PC-9 (cell line): ENCODE data around the gene SLC35F6. TPM values are rescaled to one million over a fixed set of nuclear protein-coding genes. Genes with fewer than 3 reads are reported as not detected.

ENCODE experiments used
- BruUV-seq: library from RNA; stranded (reverse); fragments of 400-500 nt; replicated peaks from 2 replicates; lab custom pipeline; 2021; lab: Mats Ljungman, UMichigan
- CTCF ChIA-PET: fragments of 300-600 bp; sonication (Branson Sonifier 250); formaldehyde crosslinking; loops from one replicate; lab custom pipeline; 2022; ENCODE audit warnings: antibody characterized with exemption; lab: Charles Lee
- POLR2A ChIA-PET: fragments of 300-600 bp; sonication (Branson Sonifier 250); formaldehyde crosslinking; loops from one replicate; lab custom pipeline; 2022; ENCODE audit warnings: antibody characterized with exemption; ENCODE audit not compliant: unreplicated experiment; lab: Charles Lee
- DNase-seq, 2 experiments: peaks; one replicate each; pipeline versions ENCODE4 v3.0.0 to v3.0.0-alpha.2; 2015 to 2022; ENCODE audit warnings: mixed read lengths in 1 of 2
- H2AFZ ChIP-seq: fragments of 200-600 bp; sonication (generic); 2 replicates; pipeline ENCODE4 v1.8.1; 2017; ENCODE audit warnings: antibody characterized with exemption
- H3F3A ChIP-seq: fragments of 200-600 bp; sonication (generic); 2 replicates; pipeline ENCODE4 v1.8.1; 2017; ENCODE audit warnings: antibody characterized with exemption, mild to moderate bottlenecking, low read depth; ENCODE audit not compliant: insufficient read depth
- H3K27ac ChIP-seq: fragments of 200-600 bp; sonication (generic); 2 replicates; pipeline ENCODE4 v1.6.1; 2016; ENCODE audit warnings: mixed run types
- H3K27me3 ChIP-seq: fragments of 200-600 bp; sonication (generic); 2 replicates; pipeline ENCODE4 v1.6.1; 2016; ENCODE audit warnings: low read depth, mixed run types; ENCODE audit not compliant: insufficient read depth
- H3K36me3 ChIP-seq: fragments of 200-600 bp; sonication (generic); 2 replicates; pipeline ENCODE4 v1.6.1; 2016; ENCODE audit warnings: low read depth, mixed run types
- H3K4me1 ChIP-seq: fragments of 200-600 bp; sonication (generic); replicated peaks from 2 replicates; pipeline ENCODE4 v1.6.1; 2016; ENCODE audit warnings: mixed run types; ENCODE audit not compliant: insufficient read depth
- H3K4me2 ChIP-seq: fragments of 200-600 bp; sonication (generic); 2 replicates; pipeline ENCODE4 v1.6.1; 2017; ENCODE audit warnings: mixed run types
- H3K4me3 ChIP-seq: fragments of 200-600 bp; sonication (generic); 2 replicates; pipeline ENCODE4 v1.6.1; 2016; ENCODE audit warnings: mixed run types
- H3K79me2 ChIP-seq: fragments of 200-600 bp; sonication (generic); 2 replicates; pipeline ENCODE4 v1.6.1; 2017; ENCODE audit warnings: low read depth, mixed run types
- H3K9me2 ChIP-seq: fragments of 200-600 bp; sonication (generic); 2 replicates; pipeline ENCODE4 v1.8.1; 2017; ENCODE audit warnings: mild to moderate bottlenecking; ENCODE audit not compliant: insufficient read depth
- H3K9me3 ChIP-seq: fragments of 200-600 bp; sonication (generic); 2 replicates; pipeline ENCODE4 v1.8.1; 2016; ENCODE audit warnings: low read depth; ENCODE audit not compliant: insufficient read depth
- H4K20me1 ChIP-seq: fragments of 200-600 bp; sonication (generic); 2 replicates; pipeline ENCODE4 v1.8.1; 2017; ENCODE audit not compliant: insufficient read depth
- EZH2 ChIP-seq: fragments of 200-600 bp; sonication (generic); IDR thresholded peaks from 2 replicates; pipeline ENCODE4 v1.8.0; 2017; ENCODE audit warnings: antibody characterized with exemption, low read depth
- intact Hi-C: fragments of 100-400 bp; cut with micrococcal nuclease; formaldehyde crosslinking; loops from one replicate; pipeline ENCODE4 v1.10.0; 2022; ENCODE audit not compliant: unreplicated experiment
- total RNA-seq: library from RNA; stranded (reverse); gene quantifications from 2 replicates; pipeline ENCODE4 v1.2.3, GENCODE V29; 2021
- TF ChIP-seq, protein P1 (sequence below): fragments of 200-600 bp; sonication (generic); conservative IDR thresholded peaks from 2 replicates; pipeline ENCODE4 v1.6.1; 2017; ENCODE audit warnings: mixed run types, antibody characterized with exemption, mild to moderate bottlenecking, moderate library complexity

SLC35F6 gene
- total RNA-seq, 1 experiment from 2014 or later: 39.1 TPM

DNA sequence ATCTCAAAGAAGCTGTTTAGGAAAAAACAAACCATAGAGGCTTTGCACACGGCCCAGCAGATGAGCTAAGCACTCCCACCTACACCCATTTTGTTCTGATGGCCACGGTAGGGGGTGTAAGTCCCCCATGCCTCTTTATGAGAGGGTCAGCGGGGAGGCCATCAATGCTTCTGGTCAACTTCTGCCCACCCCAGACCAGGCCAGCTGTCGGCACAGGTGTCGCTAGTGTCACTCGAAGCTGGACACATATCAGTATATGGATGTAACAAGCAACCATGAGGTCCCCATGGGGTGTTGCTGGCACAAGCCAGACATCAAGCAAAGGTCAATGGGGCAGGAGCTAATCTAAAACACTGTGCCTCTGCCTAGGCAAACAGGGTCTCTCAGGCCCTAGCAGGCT, 23.7 kb upstream of the SLC35F6 start:
- no peaks in the 10 kb centered on the region; the same call in 1 of the 2 replicates for H3K4me1 ChIP-seq
- intact Hi-C loops: loop anchor here (10.0 kb wide), 1 partner anchor 506 kb away; no protein-coding TSS in a partner anchor
- CTCF ChIA-PET: interaction anchor here (0.5 kb wide), 1 partner anchor 115 kb away, joined by 10 read pairs; no protein-coding TSS in a partner anchor

DNA sequence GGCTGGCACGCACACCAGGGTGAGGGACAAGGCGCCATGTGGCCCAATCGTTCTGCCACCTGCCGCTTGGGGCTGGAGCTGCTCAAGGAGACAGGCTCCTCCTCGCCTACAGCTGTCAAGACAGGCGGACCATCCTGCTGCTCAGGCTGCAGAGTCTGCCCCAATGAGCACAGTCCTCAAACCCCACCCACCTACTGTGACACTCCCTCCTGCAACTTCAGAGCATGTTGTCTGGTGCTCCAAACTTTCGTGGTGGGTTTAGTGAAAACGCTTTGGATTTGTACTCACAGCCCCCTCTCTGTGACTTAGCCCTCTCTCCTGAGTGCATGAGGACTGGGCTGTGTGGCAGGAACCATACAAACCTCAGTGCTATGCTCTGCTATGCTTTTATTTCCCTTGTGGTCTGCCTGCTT, 23.2 kb upstream of the SLC35F6 start:
- Histone ChIP-seq H3F3A (peaks cover 3% of the 10 kb centered on the region; the same call in 1 of the 2 replicates), H3K4me1 (no peaks in the 10 kb centered on the region), H3K27me3 (no peaks in the 10 kb centered on the region), H3K9me2 (no peaks in the 10 kb centered on the region), H3K9me3 (no peaks in the 10 kb centered on the region), H3K4me2 (no peak overlapping the region), H3K27ac (no peak overlapping the region), H3K4me3 (no peak overlapping the region), H2AFZ (no peak overlapping the region), H3K79me2 (no peaks in the 10 kb centered on the region), H4K20me1 (no peaks in the 10 kb centered on the region), H3K36me3 (no peaks in the 10 kb centered on the region)
- POLR2A ChIA-PET: no interaction called here
- BruUV-seq: no TSS peak
- DNase-seq: no peak
- TF ChIP-seq, protein P1, sequence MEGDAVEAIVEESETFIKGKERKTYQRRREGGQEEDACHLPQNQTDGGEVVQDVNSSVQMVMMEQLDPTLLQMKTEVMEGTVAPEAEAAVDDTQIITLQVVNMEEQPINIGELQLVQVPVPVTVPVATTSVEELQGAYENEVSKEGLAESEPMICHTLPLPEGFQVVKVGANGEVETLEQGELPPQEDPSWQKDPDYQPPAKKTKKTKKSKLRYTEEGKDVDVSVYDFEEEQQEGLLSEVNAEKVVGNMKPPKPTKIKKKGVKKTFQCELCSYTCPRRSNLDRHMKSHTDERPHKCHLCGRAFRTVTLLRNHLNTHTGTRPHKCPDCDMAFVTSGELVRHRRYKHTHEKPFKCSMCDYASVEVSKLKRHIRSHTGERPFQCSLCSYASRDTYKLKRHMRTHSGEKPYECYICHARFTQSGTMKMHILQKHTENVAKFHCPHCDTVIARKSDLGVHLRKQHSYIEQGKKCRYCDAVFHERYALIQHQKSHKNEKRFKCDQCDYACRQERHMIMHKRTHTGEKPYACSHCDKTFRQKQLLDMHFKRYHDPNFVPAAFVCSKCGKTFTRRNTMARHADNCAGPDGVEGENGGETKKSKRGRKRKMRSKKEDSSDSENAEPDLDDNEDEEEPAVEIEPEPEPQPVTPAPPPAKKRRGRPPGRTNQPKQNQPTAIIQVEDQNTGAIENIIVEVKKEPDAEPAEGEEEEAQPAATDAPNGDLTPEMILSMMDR: no peak
- TF ChIP-seq EZH2: no peak
- CTCF ChIA-PET: no interaction called here
- intact Hi-C loops: loop anchor here (10.0 kb wide), 1 partner anchor 506 kb away; no protein-coding TSS in a partner anchor

More for the DNA sequence above, 23.7 kb upstream of the SLC35F6 start:
- TF ChIP-seq, protein P1: no peak
- no peak for TF ChIP-seq EZH2
- no peak overlapping the region for H3K27ac ChIP-seq
- no peaks in the 10 kb centered on the region for H4K20me1 ChIP-seq
- POLR2A ChIA-PET: no interaction called here
- H3K9me3 ChIP-seq: no peaks in the 10 kb centered on the region
- H3K27me3 ChIP-seq: no peaks in the 10 kb centered on the region
- H3K4me3 ChIP-seq: no peak overlapping the region
- no peak overlapping the region for H3K4me2 ChIP-seq
- H3K36me3 ChIP-seq: no peaks in the 10 kb centered on the region
- DNase-seq: no peak
- H3K9me2 ChIP-seq: no peaks in the 10 kb centered on the region
- H3K79me2 ChIP-seq: no peaks in the 10 kb centered on the region
- BruUV-seq: no TSS peak
- peaks cover 3% of the 10 kb centered on the region; the same call in 1 of the 2 replicates for H3F3A ChIP-seq
- H2AFZ ChIP-seq: no peak overlapping the region

DNA sequence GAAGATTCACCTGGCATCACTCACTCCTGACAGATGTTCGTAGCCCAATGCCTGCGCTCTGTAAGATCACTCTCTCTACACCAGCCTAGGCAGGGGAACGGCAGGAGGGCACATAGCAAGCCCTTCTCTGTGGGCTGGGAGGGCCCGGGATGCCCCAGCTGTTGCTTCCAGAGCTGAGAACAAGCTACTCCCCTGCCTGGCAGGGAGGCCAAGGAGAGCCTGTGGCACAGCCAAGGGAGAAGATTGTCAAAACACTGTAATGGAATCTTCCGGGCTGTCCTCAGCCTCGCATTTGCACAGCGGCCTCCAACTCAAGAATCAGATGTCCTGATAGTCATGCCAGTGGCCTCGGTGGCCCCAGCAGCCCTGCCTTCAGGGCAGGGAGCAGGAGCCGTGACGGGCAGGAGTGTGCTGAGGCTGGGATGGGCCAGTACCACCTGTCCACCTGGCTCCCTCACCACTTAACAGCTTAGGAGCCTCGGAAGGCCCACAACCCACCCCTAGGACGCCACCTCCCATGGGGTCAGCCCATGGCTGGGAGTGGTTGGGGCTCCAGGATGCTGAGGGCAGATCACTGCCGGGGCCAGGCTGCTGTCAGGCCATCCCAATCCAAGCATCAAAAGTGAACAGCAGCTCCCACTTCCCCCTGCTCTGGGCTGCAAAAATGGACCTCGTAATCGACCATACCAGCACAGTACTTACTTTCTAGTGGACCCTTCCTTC, 21.9 kb upstream of the SLC35F6 start:
- no peaks in the 10 kb centered on the region for H3K79me2 ChIP-seq
- H3K9me3 ChIP-seq: no peaks in the 10 kb centered on the region
- CTCF ChIA-PET: interaction anchor here (0.6 kb wide), 2 partner anchors 144 to 146 kb away, joined by 3 to 5 read pairs; no protein-coding TSS in a partner anchor
- no peak overlapping the region for H3K4me3 ChIP-seq
- no peaks in the 10 kb centered on the region for H3K27me3 ChIP-seq
- POLR2A ChIA-PET: no interaction called here
- no peaks in the 10 kb centered on the region for H3F3A ChIP-seq
- no TSS peak for BruUV-seq
- no peaks in the 10 kb centered on the region for H3K9me2 ChIP-seq
- H3K4me2 ChIP-seq: no peak overlapping the region
- no peak overlapping the region for H2AFZ ChIP-seq
- intact Hi-C loops: loop anchor here (10.0 kb wide), 1 partner anchor 507 kb away; no protein-coding TSS in a partner anchor
- TF ChIP-seq EZH2: no peak
- TF ChIP-seq, protein P1: no peak
- no peak for DNase-seq
- H4K20me1 ChIP-seq: no peaks in the 10 kb centered on the region
- no peaks in the 10 kb centered on the region for H3K36me3 ChIP-seq
- no peaks in the 10 kb centered on the region for H3K4me1 ChIP-seq
- H3K27ac ChIP-seq: no peak overlapping the region
